Activated CD8-positive, alpha-beta memory T cell treated with anti-CD3 and anti-CD28 coated beads, Interleukin-2, amount 50 U/mL, for 24 hours (primary cell): Measurements from ENCODE around the gene FBXO8.
"Not testable (repeated sequence)": the region's sequence is repeated elsewhere in the genome, so short reads cannot be mapped to it uniquely, and the experiment has no call there.

ENCODE experiments used
- DNase-seq: peaks from one replicate; pipeline ENCODE4 v3.0.0-alpha.2; 2020; ENCODE audit errors: extremely low read depth

Gene FBXO8

GRCh38 chr4:174282836-174283506 is 496 bp downstream of the FBXO8 start:
- peak; percentile 61 for DNase-seq

GRCh38 chr4:174281901-174282300 is 1.6 kb downstream of the FBXO8 start:
- no peak for DNase-seq

- DNase-seq, result no peak
Measured at GRCh38 chr4:174281182-174281737, 2.2 kb downstream of the FBXO8 start.

- no peak for DNase-seq
Measured at GRCh38 chr4:174279433-174280155, 3.9 kb downstream of the FBXO8 start.

GRCh38 chr4:174278467-174278866 is 5.0 kb downstream of the FBXO8 start:
- DNase-seq, result no peak

GRCh38 chr4:174277433-174277832 is 6.0 kb downstream of the FBXO8 start:
- no peak for DNase-seq

GRCh38 chr4:174275101-174275500 is 8.4 kb downstream of the FBXO8 start:
- no peak for DNase-seq

- no peak for DNase-seq
Measured at GRCh38 chr4:174274436-174274835, 9.0 kb downstream of the FBXO8 start.

GRCh38 chr4:174273930-174274329 is 9.5 kb downstream of the FBXO8 start:
- DNase-seq, result no peak

GRCh38 chr4:174266416-174266815 is 17.1 kb downstream of the FBXO8 start:
- DNase-seq, result no peak

GRCh38 chr4:174265916-174266315 is 17.6 kb downstream of the FBXO8 start:
- no peak for DNase-seq

- DNase-seq, result no peak
Measured at GRCh38 chr4:174263445-174263736, 20.1 kb downstream of the FBXO8 start.

- no peak for DNase-seq
Measured at GRCh38 chr4:174262624-174263444, 20.6 kb downstream of the FBXO8 start.

GRCh38 chr4:174261432-174261831 is 22.0 kb downstream of the FBXO8 start:
- DNase-seq, result not testable (repeated sequence)

GRCh38 chr4:174260099-174260498 is 23.4 kb downstream of the FBXO8 start:
- no peak for DNase-seq

GRCh38 chr4:174259580-174259979 is 23.9 kb downstream of the FBXO8 start:
- DNase-seq, result no peak

GRCh38 chr4:174256277-174256713 is 27.2 kb downstream of the FBXO8 start:
- no peak for DNase-seq

GRCh38 chr4:174255786-174256185 is 27.7 kb downstream of the FBXO8 start:
- no peak for DNase-seq

GRCh38 chr4:174255374-174255773 is 28.1 kb downstream of the FBXO8 start:
- no peak for DNase-seq

- no peak for DNase-seq
Measured at GRCh38 chr4:174254613-174255012, 28.9 kb downstream of the FBXO8 start.

GRCh38 chr4:174252412-174252811 is 31.1 kb downstream of the FBXO8 start:
- DNase-seq, result no peak

- DNase-seq, result no peak
Measured at GRCh38 chr4:174248407-174248806, 35.1 kb downstream of the FBXO8 start.
